NCI-H2196 (cell line): ENCODE data around the gene MMP13.
"Not testable (repeated sequence)": the region's sequence is repeated elsewhere in the genome, so short reads cannot be mapped to it uniquely, and the experiment has no call there.

ENCODE experiments used
- DNase-seq: peaks from one replicate; lab custom pipeline; 2025; ENCODE audit not compliant: unreplicated experiment; lab: John Stamatoyannopoulos, UW

The MMP13 gene

DNA sequence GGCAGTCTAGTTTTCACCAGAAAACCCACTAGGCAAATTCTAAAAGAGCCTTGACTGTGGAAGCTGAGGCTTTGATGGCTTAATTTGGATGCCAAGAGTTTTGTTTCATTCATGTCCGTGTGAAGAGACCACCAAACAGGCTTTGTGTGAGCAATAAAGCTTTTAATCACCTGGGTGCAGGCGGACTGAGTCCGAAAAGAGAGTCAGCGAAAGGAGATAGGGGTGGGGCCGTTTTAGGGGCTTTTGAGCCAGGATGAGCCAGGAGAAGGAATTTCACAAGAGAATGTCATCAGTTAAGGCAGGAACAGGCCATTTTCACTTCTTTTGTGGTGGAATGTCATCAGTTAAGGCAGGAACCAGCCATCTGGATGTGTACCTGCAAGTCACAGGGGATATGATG lies 51.6 kb downstream of the MMP13 start:
- not testable (repeated sequence) for DNase-seq

DNA sequence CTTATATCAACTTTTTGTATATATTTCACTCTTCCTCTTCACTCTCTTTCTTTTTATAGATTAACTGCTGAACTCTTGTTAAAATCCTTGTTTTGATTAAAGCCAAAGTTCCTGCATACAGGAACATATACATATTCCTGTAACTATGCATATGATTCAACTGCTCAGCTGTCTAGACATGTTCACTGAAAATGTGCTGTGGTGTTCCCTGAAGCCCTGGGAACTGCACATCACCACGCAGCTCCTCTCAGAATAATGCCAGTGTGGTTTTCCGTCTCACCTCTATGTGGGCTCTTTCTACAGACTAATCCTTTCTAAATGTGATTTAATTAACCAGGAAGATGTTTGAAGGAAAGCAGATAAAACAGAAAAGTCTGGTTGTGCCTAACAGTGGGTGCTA lies 55.2 kb downstream of the MMP13 start:
- DNase-seq: no peak
